ENCODE measurements around the gene NR3C2. TPM values are rescaled to one million over a fixed set of nuclear protein-coding genes. Genes with fewer than 3 reads are reported as not detected.

Gene NR3C2
- total RNA-seq, 1 donor: 4.7 TPM

DNA sequence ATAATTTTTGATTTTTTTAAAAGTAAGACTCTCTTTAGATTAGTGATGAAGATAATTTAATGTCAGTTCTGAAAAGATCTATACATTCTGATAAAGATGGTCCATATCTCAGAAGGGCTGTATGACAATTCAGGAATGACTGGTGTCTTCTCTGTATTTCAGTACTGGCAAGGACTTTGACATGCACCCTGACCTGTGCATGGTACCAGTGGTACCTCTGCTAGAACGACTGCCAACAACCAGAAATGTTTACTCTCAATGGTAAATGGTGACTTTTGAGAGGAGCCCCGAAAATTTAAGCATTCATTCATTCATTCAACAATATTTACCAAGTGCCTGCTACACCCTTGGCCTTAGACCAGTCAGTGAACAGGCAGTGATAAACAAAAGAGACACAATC lies 4.8 kb downstream of the NR3C2 start:
- no peak overlapping the region for H3K4me3 ChIP-seq (ENCODE audit: low read depth, low read length)
- TF ChIP-seq, protein P1, sequence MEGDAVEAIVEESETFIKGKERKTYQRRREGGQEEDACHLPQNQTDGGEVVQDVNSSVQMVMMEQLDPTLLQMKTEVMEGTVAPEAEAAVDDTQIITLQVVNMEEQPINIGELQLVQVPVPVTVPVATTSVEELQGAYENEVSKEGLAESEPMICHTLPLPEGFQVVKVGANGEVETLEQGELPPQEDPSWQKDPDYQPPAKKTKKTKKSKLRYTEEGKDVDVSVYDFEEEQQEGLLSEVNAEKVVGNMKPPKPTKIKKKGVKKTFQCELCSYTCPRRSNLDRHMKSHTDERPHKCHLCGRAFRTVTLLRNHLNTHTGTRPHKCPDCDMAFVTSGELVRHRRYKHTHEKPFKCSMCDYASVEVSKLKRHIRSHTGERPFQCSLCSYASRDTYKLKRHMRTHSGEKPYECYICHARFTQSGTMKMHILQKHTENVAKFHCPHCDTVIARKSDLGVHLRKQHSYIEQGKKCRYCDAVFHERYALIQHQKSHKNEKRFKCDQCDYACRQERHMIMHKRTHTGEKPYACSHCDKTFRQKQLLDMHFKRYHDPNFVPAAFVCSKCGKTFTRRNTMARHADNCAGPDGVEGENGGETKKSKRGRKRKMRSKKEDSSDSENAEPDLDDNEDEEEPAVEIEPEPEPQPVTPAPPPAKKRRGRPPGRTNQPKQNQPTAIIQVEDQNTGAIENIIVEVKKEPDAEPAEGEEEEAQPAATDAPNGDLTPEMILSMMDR (IDR thresholded peaks at IDR 0.05; ENCODE audit: insufficient read depth, low read length): no peak
- no peak for DNase-seq (ENCODE audit: low read depth)

DNA sequence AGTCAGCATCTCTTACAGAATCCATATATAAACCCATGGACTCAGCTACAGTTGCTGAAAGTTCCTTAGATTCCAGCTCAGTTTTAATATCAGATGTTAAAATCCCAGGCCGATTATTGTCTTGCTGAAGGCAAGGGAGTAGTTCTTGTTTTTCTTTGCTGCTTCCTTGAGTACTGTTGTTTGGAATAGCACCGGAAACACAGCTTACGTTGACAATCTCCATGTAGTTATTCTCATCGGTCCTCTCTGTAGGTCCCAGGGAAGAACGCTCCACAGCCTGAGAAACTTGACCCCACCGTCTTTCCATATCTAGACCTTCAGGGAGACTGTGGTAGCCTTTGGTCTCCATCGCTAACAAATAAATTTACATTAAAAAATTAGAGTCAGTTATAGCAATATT lies 5.7 kb downstream of the NR3C2 start:
- no peak for DNase-seq (ENCODE audit: low read depth)
- TF ChIP-seq, protein P1 (IDR thresholded peaks at IDR 0.05; ENCODE audit: insufficient read depth, low read length): no peak

DNA sequence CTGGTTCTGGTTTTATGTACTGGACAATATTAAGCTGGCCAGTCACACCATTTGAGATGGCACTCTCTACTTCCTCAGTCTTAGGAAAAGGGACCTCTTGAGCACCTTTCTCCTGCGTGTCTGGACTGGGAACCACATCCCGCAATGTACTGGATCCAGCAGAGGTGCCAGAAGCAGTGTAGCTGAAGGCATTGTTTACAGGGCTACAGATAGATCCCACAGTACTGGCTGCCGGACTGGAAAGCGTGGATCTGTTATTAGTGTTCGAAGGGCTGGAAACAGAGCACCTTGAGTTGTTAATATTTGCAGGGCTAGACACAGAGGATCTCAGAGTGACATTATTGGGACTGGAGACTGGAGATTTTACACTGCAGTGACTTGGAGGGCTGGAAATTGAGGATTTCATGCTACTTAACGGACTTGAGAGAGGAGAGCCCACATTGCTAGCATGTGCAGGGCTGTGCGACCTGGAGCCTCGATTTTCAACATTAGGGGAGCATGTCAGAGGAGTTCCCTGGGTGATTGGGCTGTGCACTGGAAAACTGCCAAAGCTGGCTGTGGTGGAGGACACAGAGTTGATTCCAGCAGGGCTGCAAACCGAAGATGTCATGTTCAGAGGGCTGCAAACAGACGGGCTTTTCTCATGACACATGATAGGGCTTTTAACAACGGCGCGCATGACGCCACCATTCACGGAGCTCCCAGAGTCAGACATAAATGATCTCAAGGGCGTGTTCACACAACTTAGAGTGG lies 6.4 kb downstream of the NR3C2 start:
- H3K4me3 ChIP-seq (ENCODE audit: low read depth, low read length): no peak overlapping the region
- DNase-seq (ENCODE audit: low read depth): no peak
- TF ChIP-seq, protein P1 (IDR thresholded peaks at IDR 0.05; ENCODE audit: insufficient read depth, low read length): no peak

More for the DNA sequence above, 5.7 kb downstream of the NR3C2 start:
- H3K4me3 ChIP-seq (ENCODE audit: low read depth, low read length): no peak overlapping the region

DNA sequence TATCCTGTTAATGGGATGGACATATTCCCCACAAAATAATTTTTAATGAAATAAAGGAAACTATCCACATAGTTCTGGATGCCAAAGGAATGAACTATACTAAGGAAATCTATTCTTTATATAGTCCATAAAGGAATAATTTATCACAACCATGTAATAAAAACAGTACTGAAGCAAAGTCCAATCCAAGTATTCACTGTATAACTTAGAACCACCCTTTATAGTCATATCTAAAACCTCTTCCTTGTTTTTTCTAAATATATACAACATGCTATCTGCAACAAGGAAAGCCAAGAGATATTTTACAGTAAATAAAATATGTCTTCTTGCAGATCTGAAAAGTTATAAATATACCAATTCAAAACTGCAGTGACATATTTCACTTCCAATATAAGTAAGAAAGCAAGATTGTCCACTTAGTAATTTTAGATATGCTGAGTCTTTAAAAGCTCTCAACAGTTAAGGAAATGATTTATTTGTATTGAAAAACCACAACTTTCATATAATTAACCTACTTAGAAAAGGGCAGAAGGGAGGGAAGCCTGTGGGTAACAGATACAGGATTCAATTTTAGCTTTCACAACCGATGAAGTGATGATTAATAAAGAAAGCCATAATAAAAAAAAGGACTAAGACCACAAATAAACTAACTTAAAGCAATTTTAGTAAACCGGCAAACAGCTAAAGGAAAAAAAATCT lies 8.0 kb downstream of the NR3C2 start:
- no peak for DNase-seq (ENCODE audit: low read depth)
- no peak overlapping the region for H3K4me3 ChIP-seq (ENCODE audit: low read depth, low read length)
- TF ChIP-seq, protein P1 (IDR thresholded peaks at IDR 0.05; ENCODE audit: insufficient read depth, low read length): no peak

DNA sequence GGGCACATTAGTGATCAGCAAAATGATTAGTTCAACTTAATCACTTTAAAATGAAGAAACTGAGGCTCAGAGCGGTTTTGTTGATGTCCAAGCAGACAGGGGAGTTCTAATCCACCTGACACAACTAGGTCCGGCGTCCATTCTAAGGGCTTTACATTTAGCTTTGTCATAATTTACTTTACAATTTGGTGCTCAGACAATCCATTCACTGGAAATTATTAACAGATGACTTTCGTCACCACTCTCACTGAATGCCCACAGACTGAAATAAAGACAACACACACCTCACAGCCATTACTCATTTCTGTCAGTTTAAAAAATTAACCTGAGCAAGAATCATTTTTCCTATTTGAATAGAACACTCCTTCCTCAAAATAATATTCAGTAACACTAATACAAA lies 10.8 kb downstream of the NR3C2 start:
- DNase-seq (ENCODE audit: low read depth): no peak
- H3K4me3 ChIP-seq (ENCODE audit: low read depth, low read length): no peak overlapping the region
- TF ChIP-seq, protein P1 (IDR thresholded peaks at IDR 0.05; ENCODE audit: insufficient read depth, low read length): no peak

DNA sequence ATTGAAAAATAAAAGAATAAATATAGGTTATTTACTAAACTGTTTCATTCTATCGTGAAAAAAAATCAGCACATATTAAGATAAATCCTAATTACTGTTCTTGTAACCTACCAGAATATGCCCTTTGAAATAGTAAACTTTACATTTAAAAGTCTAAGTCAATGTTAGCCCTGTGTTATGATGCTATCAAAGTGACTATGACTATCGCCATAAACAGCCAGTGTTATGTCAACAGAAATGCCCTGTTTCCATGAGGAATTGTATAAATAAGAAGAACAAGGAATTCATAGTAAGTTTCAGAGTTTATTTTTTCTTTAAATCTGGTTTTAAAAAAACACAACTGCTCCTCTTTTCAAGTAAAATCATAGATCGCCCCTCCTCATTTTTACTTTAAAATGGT lies 11.4 kb downstream of the NR3C2 start:
- DNase-seq (ENCODE audit: low read depth): no peak
- no peak overlapping the region for H3K4me3 ChIP-seq (ENCODE audit: low read depth, low read length)
- TF ChIP-seq, protein P1 (IDR thresholded peaks at IDR 0.05; ENCODE audit: insufficient read depth, low read length): no peak
